Testis (tissue), 3 donors: ENCODE data around the gene LARGE1. TPM values are rescaled to one million over a fixed set of nuclear protein-coding genes. Genes with fewer than 3 reads are reported as not detected.

Experiments
- DNase-seq: peaks from one replicate; pipeline ENCODE4 v3.0.0-alpha.2; 2019
- H3K27ac ChIP-seq, 2 donors: fragments of 200-600 bp; sonication (generic); one replicate each; pipeline ENCODE4 v1.5.1; 2019
- H3K27me3 ChIP-seq: fragments of 200-600 bp; sonication (generic); one replicate; pipeline ENCODE4 v1.5.1; 2019
- H3K36me3 ChIP-seq: fragments of 200-600 bp; sonication (generic); one replicate; pipeline ENCODE4 v1.5.1; 2017; ENCODE audit warnings: low read depth; ENCODE audit errors: missing control alignments
- H3K4me1 ChIP-seq: fragments of 200-600 bp; sonication (generic); one replicate; pipeline ENCODE4 v1.5.1; 2019
- H3K4me3 ChIP-seq, 2 donors: fragments of 200-600 bp; sonication (generic); one replicate each; pipeline ENCODE4 v1.5.1; 2017 to 2019
- H3K9me3 ChIP-seq: fragments of 200-600 bp; sonication (generic); one replicate; pipeline ENCODE4 v1.5.1; 2017
- POLR2A ChIP-seq: fragments of 450-650 bp; IDR thresholded peaks from one replicate; pipeline ENCODE4 v1.6.1; 2017; ENCODE audit warnings: antibody characterized with exemption, mild to moderate bottlenecking, moderate library complexity
- WGBS, 2 donors: methylation state at CpG; one replicate each; pipeline ENCODE4 v1.1.5; 2018; 5-methylcytosine and 5-hydroxymethylcytosine counted together
- intact Hi-C: fragments of 100-400 bp; cut with DNase I; formaldehyde crosslinking; loops from one replicate; pipeline ENCODE4 v1.15.1; 2023; ENCODE audit warnings: low total_unique reads
- polyA plus RNA-seq: library from polyadenylated mRNA; stranded (reverse); fragments of 350-450 nt; fragmentation: Illumina TruSeq; extraction: RNeasy Lipid Tissue Mini Kit (QIAGEN cat#74804); gene quantifications from one replicate; pipeline ENCODE4 v1.2.3, GENCODE V29; 2014; ENCODE audit warnings: low read depth, low replicate concordance; ENCODE audit not compliant: insufficient read depth
- total RNA-seq, 2 donors: library from RNA; depleted of rRNA; stranded (reverse); fragments of >200 nt; gene quantifications; one replicate each; pipeline ENCODE4 v1.2.3, GENCODE V29; 2016
- TF ChIP-seq, protein P1 (sequence below), 3 experiments: fragments of 450-650 bp in 2 of 3; fragments of 200-600 bp in 1 of 3; sonication (generic) in 1 of 3; IDR thresholded peaks; one replicate each; pipeline ENCODE4 v1.5.1; 2016 to 2019; ENCODE audit warnings: antibody characterized with exemption in 3 of 3, mild to moderate bottlenecking in 2 of 3, moderate library complexity in 1 of 3

LARGE1 gene
- total and polyA plus RNA-seq, 3 donors from 2014 or later, result 19.5 to 27.3 (median 21.8) TPM

DNA sequence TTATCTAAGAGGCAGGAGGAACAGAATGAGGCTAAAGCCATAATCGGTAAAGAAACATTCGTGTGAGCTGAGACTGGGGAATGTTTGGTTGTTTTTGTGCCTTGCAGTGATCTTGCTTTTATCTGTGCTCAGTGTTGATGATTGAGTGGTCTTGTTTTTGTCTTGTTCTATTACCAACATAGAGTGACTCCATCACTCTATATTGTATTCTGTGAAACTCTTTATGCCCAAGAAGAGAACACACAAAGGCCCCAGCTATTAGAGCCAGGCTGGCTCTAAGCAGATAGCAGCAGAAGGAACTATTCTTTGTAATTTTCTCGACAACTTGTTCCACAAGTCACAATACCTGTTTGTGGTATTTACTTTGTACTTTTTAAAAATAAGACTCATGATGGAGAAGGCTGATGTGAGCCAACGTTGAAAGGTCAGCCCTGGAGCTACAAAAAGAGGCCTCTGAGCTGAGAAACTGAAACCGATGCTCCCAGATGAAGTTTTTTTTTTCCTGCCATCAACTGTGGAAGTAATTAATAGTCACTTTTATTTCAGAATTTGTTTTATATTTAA lies 68.4 kb downstream of the LARGE1 start:
- 59 to 65% methylated on average over 5 of the region's 5 CpGs for WGBS, 2 donors
- TF ChIP-seq, protein P1, sequence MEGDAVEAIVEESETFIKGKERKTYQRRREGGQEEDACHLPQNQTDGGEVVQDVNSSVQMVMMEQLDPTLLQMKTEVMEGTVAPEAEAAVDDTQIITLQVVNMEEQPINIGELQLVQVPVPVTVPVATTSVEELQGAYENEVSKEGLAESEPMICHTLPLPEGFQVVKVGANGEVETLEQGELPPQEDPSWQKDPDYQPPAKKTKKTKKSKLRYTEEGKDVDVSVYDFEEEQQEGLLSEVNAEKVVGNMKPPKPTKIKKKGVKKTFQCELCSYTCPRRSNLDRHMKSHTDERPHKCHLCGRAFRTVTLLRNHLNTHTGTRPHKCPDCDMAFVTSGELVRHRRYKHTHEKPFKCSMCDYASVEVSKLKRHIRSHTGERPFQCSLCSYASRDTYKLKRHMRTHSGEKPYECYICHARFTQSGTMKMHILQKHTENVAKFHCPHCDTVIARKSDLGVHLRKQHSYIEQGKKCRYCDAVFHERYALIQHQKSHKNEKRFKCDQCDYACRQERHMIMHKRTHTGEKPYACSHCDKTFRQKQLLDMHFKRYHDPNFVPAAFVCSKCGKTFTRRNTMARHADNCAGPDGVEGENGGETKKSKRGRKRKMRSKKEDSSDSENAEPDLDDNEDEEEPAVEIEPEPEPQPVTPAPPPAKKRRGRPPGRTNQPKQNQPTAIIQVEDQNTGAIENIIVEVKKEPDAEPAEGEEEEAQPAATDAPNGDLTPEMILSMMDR (IDR thresholded peaks at IDR 0.05), result no peak
- no peak for TF ChIP-seq POLR2A
- Histone ChIP-seq H3K9me3 (no peaks in the 10 kb centered on the region), H3K27me3 (no peaks in the 10 kb centered on the region), H3K36me3 (no peaks in the 10 kb centered on the region), H3K4me3 (no peak overlapping the region), H3K4me1 (peaks cover 6% of the 10 kb centered on the region), H3K27ac (no peak overlapping the region)
- no peak for DNase-seq
- intact Hi-C loops, result no loop called here

DNA sequence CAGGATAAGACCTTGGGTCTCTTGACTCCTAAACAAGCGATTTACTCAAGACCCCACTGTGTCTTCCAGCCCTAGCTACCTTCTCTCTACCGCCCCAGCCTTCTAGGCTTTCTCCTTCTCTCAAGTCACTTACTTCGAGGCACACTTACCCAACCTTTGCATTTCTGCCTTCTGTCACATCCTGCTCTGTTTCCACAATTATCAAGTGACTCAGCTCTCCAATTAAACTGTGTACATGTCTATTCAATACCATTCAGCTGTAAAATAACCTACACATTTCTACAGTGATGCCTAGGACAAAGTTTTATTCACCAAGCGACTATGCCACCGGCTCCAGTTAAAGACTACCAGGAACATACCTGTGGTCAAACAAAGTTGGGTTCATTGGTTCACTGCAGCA lies 69.0 kb downstream of the LARGE1 start:
- no peaks in the 10 kb centered on the region for H3K36me3 ChIP-seq
- H3K27me3 ChIP-seq, result no peaks in the 10 kb centered on the region
- no peak overlapping the region for H3K27ac ChIP-seq
- peaks cover 6% of the 10 kb centered on the region for H3K4me1 ChIP-seq
- no peak overlapping the region for H3K4me3 ChIP-seq
- TF ChIP-seq POLR2A, result no peak
- TF ChIP-seq, protein P1 (IDR thresholded peaks at IDR 0.05), result no peak
- no peak for DNase-seq
- no peaks in the 10 kb centered on the region for H3K9me3 ChIP-seq
- intact Hi-C loops, result no loop called here
- WGBS, 2 donors, result 86 to 91% methylated on average over 5 of the region's 5 CpGs

DNA sequence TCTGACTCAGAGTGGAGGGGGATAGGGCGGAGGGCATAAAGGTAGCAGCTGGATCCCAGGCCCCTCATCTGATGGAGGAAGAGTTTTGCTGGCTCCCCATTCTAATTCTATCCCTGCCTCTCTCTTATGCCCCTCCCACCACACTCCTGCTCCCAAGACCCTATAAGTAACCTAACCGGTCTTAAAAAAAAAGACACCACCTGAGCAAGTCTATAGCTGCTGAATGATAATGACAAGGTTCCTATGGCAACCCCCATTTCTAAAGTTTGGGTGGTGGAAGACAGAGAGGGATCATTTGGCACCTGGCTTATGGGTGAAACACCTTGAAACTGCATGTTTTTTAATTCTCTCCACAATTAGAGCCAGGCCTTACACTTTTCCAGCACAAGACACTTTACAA lies 69.6 kb downstream of the LARGE1 start:
- Histone ChIP-seq H3K4me1 (peaks cover 6% of the 10 kb centered on the region), H3K27ac (no peak overlapping the region), H3K4me3 (no peak overlapping the region), H3K36me3 (no peaks in the 10 kb centered on the region), H3K9me3 (no peaks in the 10 kb centered on the region), H3K27me3 (no peaks in the 10 kb centered on the region)
- DNase-seq, result no peak
- 95% methylated on average over 2 of the region's 2 CpGs for WGBS, 2 donors
- no peak for TF ChIP-seq POLR2A
- intact Hi-C loops, result no loop called here

DNA sequence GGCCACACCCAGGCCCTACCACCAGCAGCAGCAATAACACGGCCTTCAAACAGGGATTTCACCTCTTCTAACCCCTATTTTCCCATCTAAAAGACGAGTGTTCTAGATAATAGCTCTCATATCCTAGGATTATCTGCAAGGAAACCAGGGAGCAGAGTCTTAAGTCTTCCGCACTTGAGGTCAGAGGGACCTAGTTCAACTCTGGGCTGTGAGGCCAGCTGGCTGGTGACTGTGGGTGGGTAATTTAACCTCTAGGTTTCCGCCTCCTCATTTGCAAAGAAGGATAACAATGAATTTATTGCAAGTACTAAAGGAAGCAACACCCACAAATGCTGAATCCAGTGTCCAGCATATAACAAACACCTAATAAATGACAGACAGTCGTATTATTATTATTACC lies 70.1 kb downstream of the LARGE1 start:
- peaks cover 6% of the 10 kb centered on the region for H3K4me1 ChIP-seq
- no peak for TF ChIP-seq POLR2A
- TF ChIP-seq, protein P1 (IDR thresholded peaks at IDR 0.05), result no peak
- 88 to 94% methylated on average over 5 of the region's 5 CpGs for WGBS, 2 donors
- H3K27me3 ChIP-seq, result no peaks in the 10 kb centered on the region
- no peaks in the 10 kb centered on the region for H3K9me3 ChIP-seq
- no peak for DNase-seq
- H3K36me3 ChIP-seq, result no peaks in the 10 kb centered on the region
- intact Hi-C loops, result no loop called here
- H3K27ac ChIP-seq, result no peak overlapping the region
- H3K4me3 ChIP-seq, result no peak overlapping the region

DNA sequence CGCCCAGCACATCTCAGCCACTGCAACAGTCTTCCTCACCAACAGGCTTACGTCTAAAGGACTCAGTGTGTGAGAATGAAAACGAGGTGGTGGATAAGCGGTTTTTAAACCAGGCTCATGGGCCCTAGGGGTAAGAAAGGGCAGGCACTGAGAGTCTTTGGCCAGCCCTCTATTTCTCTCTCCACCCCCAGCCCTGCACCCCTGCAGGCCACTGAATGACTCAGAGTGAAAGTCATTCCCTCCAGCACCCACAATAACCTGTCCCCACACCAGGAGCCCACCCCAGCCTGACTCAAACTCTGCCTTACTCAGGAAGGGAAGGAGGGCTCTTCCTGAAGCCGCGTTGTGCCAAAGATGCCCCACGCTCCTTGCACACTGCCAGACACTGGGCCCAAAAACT lies 72.0 kb downstream of the LARGE1 start:
- H3K27me3 ChIP-seq, result no peaks in the 10 kb centered on the region
- no peak for DNase-seq
- TF ChIP-seq, protein P1 (IDR thresholded peaks at IDR 0.05), result no peak
- TF ChIP-seq POLR2A, result no peak
- no peaks in the 10 kb centered on the region for H3K36me3 ChIP-seq
- no peak overlapping the region for H3K27ac ChIP-seq
- intact Hi-C loops, result no loop called here
- no peaks in the 10 kb centered on the region for H3K9me3 ChIP-seq
- peaks cover 2% of the 10 kb centered on the region for H3K4me1 ChIP-seq
- H3K4me3 ChIP-seq, result no peak overlapping the region
- 91 to 95% methylated on average over 7 of the region's 7 CpGs for WGBS, 2 donors
